ENCODE data around the gene SH2D6.
A peak's percentile ranks its signal among the peaks of the same experiment; 100 is the strongest.
"Not testable (repeated sequence)": the region's sequence is repeated elsewhere in the genome, so short reads cannot be mapped to it uniquely, and the experiment has no call there.

The SH2D6 gene

GRCh38 chr2:85418132-85419008 lies at the start of gene SH2D6:
Gene SH2D6 (plus strand): TSS chr2:85418714. CDS start chr2:85429466, 10,752 bp downstream.
- peak; percentile 83 for DNase-seq

GRCh38 chr2:85368921-85369320 lies 49.6 kb upstream of the SH2D6 start:
- no peak for DNase-seq

- no peak for DNase-seq
Observed at GRCh38 chr2:85369500-85369899, 49.0 kb upstream of the SH2D6 start.

- no peak for DNase-seq
Observed at GRCh38 chr2:85371045-85371444, 47.5 kb upstream of the SH2D6 start.

GRCh38 chr2:85376291-85377065 lies 42.0 kb upstream of the SH2D6 start:
- no peak for DNase-seq

- no peak for DNase-seq
Observed at GRCh38 chr2:85377083-85377482, 41.4 kb upstream of the SH2D6 start.

GRCh38 chr2:85378257-85378656 lies 40.3 kb upstream of the SH2D6 start:
- no peak for DNase-seq

- DNase-seq: no peak
Observed at GRCh38 chr2:85380048-85380447, 38.5 kb upstream of the SH2D6 start.

- DNase-seq: not testable (repeated sequence)
Observed at GRCh38 chr2:85383151-85383550, 35.4 kb upstream of the SH2D6 start.

- DNase-seq: no peak
Observed at GRCh38 chr2:85383850-85384249, 34.7 kb upstream of the SH2D6 start.

GRCh38 chr2:85385746-85386145 lies 32.8 kb upstream of the SH2D6 start:
- DNase-seq: no peak

GRCh38 chr2:85387754-85388153 lies 30.8 kb upstream of the SH2D6 start:
- no peak for DNase-seq

- DNase-seq: no peak
Observed at GRCh38 chr2:85388878-85389538, 29.5 kb upstream of the SH2D6 start.

GRCh38 chr2:85390941-85391669 lies 27.4 kb upstream of the SH2D6 start:
- DNase-seq: peak; percentile 68

- no peak for DNase-seq
Observed at GRCh38 chr2:85393836-85394235, 24.7 kb upstream of the SH2D6 start.

- no peak for DNase-seq
Observed at GRCh38 chr2:85394261-85394681, 24.2 kb upstream of the SH2D6 start.

GRCh38 chr2:85394976-85395375 lies 23.5 kb upstream of the SH2D6 start:
- DNase-seq: no peak

- DNase-seq: no peak
Observed at GRCh38 chr2:85395912-85396475, 22.5 kb upstream of the SH2D6 start.

GRCh38 chr2:85396531-85397470 lies 21.7 kb upstream of the SH2D6 start:
- no peak for DNase-seq

GRCh38 chr2:85397925-85398331 lies 20.6 kb upstream of the SH2D6 start:
- no peak for DNase-seq

Measured in activated CD4-positive, CD25-positive, alpha-beta regulatory T cell treated with anti-CD3 and anti-CD28 coated beads, Interleukin-2, amount 50 U/mL, for 72 hours (primary cell).